PFSK-1 (cell line): ENCODE results near the gene EIF2A.

Experiments used
- FOXP2 ChIP-seq: optimal IDR thresholded peaks from 2 replicates; pipeline ENCODE3; 2011; ENCODE audit warnings: borderline replicate concordance, control low read depth, inconsistent platforms; ENCODE audit not compliant: insufficient read depth; ENCODE audit errors: extremely low read length, extremely low read depth
- POLR2AphosphoS5 ChIP-seq: IDR thresholded peaks from 2 replicates; pipeline ENCODE4 v1.6.1; 2012; ENCODE audit warnings: low read depth, mild to moderate bottlenecking, control low read depth, low read length, moderate library complexity
- REST ChIP-seq, 2 experiments: IDR thresholded peaks; 2 replicates each; pipeline versions ENCODE4 v1.6.1 to v1.8.0; 2011 to 2012; ENCODE audit warnings: low read depth in 2 of 2, low read length in 2 of 2, control low read depth in 1 of 2, inconsistent platforms in 1 of 2, mild to moderate bottlenecking in 1 of 2, moderate library complexity in 1 of 2; ENCODE audit not compliant: insufficient read depth in 1 of 2
- TAF1 ChIP-seq: IDR thresholded peaks from 2 replicates; pipeline ENCODE4 v1.6.1; 2012; ENCODE audit warnings: low read length, control low read depth, borderline replicate concordance; ENCODE audit not compliant: insufficient read depth

DNA sequence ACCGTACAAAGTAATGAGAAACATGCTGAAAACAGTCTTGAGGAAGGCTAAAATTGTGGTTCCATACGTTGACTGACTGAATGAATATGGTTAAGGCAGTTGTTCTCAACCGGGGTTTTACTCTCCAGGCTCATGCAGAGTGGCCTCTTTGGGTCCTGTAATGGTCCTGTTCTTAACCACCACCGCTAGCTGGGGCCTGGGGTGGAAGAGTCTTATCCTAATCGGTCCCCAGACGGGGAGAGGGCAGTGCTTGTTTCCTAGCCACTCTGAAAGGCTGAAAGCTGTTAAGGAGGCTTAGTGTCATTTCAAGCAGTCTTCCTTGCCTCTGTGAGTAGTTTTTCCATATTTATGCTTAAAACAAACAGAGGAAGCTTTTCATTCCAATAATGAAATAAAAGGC lies 88.5 kb downstream of the EIF2A start:
- TF ChIP-seq TAF1 (no peak), POLR2AphosphoS5 (no peak), REST (IDR thresholded peaks at IDR 0.05; ENCODE audit: insufficient read depth in 1 of 2, low read depth in 2 of 2, low read length in 2 of 2) (no peak), FOXP2 (no peak)
